RKO (cell line): ENCODE measurements around the gene P4HB.
"Not testable (repeated sequence)": the region's sequence is repeated elsewhere in the genome, so short reads cannot be mapped to it uniquely, and the experiment has no call there.

Experiments used
- DNase-seq: peaks from one replicate; pipeline ENCODE4 v3.0.0-alpha.2; 2016; ENCODE audit warnings: low spot score

P4HB gene

DNA sequence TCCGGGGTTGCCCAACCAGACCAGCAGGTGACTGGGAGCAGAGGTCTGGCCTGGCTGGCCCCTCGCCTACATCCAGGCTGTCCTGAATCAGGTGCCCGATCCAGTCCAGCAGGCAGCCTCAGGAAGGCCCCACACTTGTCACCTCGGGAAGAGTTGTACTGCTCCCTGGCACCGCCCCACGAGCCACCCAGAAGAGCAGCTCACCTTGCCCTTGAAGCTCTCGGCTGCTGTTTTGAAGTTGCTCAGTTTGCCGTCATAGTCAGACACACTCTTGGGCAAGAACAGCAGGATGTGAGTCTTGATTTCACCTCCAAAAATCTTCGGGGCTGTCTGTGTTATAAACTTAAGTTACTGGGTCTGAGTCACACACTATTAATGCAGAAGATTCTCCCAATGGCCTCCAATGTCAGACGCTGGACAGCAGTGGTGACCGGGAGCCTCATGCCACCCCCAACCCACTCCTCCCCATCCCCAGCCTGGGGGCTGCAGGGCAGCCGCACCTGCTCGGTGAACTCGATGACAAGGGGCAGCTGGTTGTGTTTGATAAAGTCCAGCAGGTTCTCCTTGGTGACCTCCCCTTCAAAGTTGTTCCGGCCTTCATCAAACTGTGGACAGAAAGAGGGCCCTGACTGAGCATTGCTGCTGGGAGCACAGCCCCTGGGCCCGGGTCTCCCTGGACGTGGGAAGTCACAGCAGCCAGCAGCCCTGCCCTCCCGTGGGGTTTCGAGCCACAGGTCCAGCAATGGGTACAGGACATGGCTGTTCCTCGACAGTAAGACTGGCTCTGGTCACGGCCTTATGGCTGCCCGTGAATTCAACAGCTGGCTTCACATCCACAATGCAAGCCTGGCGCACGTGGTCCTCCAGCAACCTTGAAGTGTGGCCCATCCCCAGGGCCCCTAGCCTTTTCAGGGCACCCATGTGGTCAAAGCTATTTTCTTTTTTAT, 13.3 kb downstream of the P4HB start:
- DNase-seq, result peak; percentile 31

GRCh38 chr17:81845881-81846742, 14.2 kb downstream of the P4HB start:
- DNase-seq, result no peak

- no peak for DNase-seq
These were observed 15.0 kb downstream of the P4HB start for GRCh38 chr17:81845361-81845760.

- DNase-seq, result no peak
These were observed 15.4 kb downstream of the P4HB start for GRCh38 chr17:81844887-81845286.

DNA sequence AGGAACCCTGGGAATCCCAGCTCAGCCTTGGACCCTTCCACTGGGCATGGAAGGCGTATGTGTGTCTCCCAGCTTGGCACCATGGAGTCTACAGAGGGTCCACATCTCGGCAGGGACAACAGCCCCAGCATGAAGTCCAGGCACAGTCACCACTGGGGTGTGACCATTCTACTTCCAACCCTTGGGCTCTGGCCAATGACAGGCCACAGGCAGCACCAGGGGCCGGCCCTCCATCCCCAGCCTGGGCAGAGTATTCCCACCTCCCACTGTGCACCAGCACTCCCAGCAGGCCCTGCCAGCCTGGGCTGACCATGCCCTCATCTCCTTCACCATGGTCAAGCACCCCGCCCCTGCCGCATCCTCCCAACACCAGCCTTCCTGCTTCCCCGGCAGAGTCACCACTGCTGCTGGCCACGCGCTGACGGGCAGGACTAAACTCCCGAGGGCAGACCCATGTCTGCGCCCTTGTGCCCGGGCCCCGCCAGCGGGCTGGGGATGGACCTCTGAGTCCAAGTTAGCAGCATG, 15.9 kb downstream of the P4HB start:
- no peak for DNase-seq

- DNase-seq, result no peak
These were observed 16.5 kb downstream of the P4HB start for GRCh38 chr17:81843713-81844326.

DNA sequence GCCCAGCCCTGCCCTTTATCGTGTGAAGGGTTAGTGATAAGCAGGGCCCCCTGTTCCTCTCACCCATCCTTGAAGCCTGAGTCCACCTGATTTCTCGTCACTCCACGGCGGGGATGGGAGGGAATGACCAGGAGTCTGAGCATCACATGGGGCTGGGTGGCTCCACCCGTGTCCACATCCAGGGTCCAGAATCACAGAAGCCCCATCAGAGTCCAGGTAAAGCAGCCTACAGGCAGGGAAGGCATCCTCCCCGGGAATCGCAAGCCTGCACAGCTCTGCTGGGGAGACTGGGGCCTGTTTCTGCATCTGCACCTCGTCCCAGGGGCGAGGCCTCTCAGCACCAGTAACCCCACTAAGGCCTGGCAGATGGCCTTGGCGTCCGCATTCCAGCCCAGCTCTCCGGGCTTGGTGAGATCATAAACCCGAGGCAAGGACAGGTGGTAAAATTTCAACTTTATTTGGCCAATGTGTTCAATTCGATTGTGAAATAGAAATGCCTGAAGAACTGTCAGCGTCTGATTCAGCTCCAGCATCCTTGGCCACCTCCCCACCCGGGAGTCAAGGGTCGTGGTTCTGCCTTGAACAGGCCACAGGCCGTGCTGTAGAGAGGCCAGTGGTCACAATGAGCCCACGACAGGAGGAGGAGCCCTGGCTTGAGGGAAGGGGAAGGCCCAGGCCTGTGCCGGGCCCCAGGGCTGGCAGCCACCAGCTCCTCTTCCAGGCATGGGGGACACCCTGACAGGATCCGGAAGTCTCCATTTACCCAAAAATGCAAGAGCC, 17.4 kb downstream of the P4HB start:
- no peak for DNase-seq

- DNase-seq, result no peak
These were observed 18.0 kb downstream of the P4HB start for GRCh38 chr17:81842378-81842724.

GRCh38 chr17:81841866-81842265, 18.5 kb downstream of the P4HB start:
- DNase-seq, result no peak

DNA sequence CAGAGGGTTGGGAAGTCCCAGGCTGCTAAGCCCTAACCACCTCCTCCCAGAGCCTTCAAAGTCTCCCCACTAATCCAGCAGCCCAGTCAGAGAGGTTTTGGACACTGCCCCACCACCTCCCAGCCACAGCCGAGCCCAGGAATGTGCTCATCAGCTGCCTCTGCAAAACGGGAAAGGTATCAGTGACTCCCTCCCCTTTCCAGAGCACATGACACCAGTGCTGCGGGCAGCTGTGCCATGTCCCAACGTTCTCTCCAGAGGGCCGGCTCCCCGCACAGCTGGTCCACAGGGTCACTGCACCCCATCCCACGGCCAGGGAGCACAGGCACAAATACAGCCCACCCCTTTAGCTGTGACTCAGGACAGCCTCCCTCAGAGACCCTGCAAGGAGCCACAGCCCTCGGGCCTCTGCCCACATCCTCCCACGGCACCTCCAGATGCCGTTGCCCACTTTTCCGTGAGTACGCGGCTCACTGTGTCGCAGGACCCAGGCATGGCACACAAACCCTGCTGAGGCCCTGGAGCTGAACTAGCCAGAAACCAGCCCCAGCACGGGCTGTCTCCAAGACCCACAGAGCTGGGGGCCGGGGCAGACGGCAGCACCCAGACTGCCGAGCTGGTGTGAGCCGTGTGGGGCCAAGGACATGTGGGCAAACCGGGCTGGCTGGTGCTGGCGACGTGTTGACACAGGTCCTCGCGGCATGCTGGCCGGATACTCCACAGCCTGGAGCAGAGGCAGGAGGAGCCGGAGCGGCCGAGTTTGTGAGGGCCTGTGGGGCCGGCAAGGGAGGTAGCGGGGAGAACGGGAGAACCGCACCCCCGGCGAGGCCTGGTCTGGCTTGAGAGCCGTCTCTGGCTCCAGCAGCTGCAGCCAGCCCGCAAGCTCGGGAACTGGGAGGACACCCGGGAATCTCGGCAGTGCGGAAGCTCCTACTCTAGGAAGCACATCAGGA, 19.2 kb downstream of the P4HB start:
- DNase-seq, result no peak

- DNase-seq, result not testable (repeated sequence)
These were observed 20.3 kb downstream of the P4HB start for GRCh38 chr17:81840059-81840458.

GRCh38 chr17:81839301-81839700, 21.0 kb downstream of the P4HB start:
- DNase-seq, result no peak

- DNase-seq, result no peak
These were observed 21.5 kb downstream of the P4HB start for GRCh38 chr17:81838753-81839255.

DNA sequence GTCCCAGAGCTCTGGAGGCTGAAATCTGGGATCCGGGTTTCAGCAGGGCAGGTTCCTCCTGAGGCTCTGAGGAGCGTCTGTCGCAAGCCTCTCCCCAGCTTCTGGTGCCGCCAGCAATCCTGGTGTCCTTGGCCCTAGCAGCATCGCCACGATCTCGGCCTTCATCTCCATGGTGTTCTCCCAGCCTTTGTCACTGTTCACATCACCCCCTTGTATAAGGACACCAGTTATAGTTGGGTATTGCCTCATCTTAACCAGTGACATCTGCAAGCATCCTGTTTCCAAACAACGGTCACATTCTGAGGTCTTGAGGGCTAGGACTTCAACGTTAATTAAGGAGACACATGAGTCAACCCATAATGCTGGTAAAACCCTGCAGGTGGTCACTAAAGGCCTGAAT, 22.7 kb downstream of the P4HB start:
- no peak for DNase-seq

DNA sequence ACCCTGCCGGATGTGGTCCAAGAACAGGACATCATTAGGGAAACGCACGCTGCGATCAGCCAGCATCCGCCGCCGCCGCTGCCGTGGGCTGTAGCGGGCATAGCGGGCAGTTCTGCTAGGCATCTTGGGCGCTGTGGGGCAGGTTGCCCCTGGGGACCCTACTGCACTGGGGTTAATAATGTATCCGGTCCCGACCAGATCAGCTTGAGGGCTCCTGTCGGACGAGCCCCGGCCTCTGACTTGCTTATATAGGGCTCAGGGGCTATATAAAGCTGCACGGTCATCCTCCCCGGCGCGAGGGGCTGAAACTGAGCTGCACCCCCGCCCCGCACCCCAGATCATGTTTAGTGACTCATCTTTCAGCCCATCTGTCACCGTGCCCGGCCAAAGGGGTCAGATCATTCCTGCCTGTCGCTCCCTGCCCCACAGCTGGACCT, 25.5 kb downstream of the P4HB start, which contains the start of gene PPP1R27:
PPP1R27 (minus strand) TSS at position 220 of the 437 bp plus-strand sequence; CDS start at position 123, 97 bp downstream.
- DNase-seq, result no peak

- no peak for DNase-seq
These were observed 26.2 kb downstream of the P4HB start for GRCh38 chr17:81833921-81834830.

DNA sequence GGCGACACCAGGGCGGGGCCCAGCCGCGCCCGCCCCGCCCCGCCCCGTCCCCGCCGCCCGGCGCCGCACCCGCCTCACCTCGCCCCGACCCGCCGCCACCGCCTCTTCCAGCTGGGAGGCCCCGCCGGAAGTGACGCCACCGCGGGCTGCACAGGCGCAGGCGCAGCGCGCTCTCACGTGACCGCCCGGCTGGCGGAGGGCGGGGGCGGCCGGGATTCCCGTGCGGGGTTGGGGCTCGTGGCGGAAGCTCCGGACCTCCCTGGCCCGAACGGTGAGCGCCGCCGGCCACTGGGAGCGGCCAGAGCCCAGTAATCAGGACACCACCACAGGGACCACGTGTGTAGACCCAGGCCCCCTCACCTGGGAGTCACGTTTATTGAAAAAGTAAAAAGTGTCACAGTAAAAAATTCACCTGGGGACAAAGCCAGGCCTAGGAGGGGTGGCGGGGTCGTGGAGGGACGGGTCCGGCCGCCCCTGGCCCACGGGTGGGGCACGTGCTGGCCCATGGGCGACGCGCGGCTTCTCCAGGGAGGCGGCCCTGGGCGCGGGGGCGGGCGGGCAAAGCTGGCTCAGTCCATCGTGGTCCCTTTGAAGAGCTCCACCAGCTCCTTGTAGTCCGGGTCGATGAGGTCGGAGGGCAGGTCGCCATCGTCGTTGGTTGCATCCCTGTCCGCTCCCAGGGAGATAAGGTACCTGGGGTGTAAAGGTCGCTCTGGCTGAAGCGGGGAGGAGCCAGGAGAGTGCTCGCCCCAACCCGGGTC, 27.0 kb downstream of the P4HB start, which contains the start of gene MCRIP1:
MCRIP1 (minus strand) TSS at position 132 of the 761 bp plus-strand sequence. CDS start 8,785 bp downstream, outside the sequence.
- DNase-seq, result peak; percentile 93

GRCh38 chr17:81832608-81833159, 27.7 kb downstream of the P4HB start:
- DNase-seq, result peak; percentile 45
